ENCODE measurements around the gene XRCC6. TPM values are rescaled to one million over a fixed set of nuclear protein-coding genes. Genes with fewer than 3 reads are reported as not detected.

XRCC6 gene
- total and polyA plus RNA-seq, 3 donors from 2014 or later = 290 to 621 (median 317) TPM

GRCh38 chr22:41695211-41695610 lies 74.1 kb downstream of the XRCC6 start:
- WGBS, 2 donors = 93% methylated on average over 2 of the region's 2 CpGs
- no peak for TF ChIP-seq POLR2A (IDR thresholded peaks at IDR 0.05)
- no peak for TF ChIP-seq CTCF (IDR thresholded peaks at IDR 0.05)
- Histone ChIP-seq H3K27ac (no peak overlapping the region), H3K9me3 (no peaks in the 10 kb centered on the region), H3K4me1 (peaks cover 8% of the 10 kb centered on the region), H3K36me3 (ENCODE audit: low read depth, missing control alignments) (no peaks in the 10 kb centered on the region), H3K4me3 (no peak overlapping the region), H3K27me3 (no peaks in the 10 kb centered on the region)
- intact Hi-C loops (cut with DNase I; ENCODE audit: low total_unique reads) = loop anchor here (5.0 kb wide), 1 partner anchor 247 kb away; no protein-coding TSS in a partner anchor
- no peak for DNase-seq

- intact Hi-C loops (cut with DNase I; ENCODE audit: low total_unique reads) = loop anchor here (5.0 kb wide), 1 partner anchor 246 kb away; no protein-coding TSS in a partner anchor
- TF ChIP-seq POLR2A (IDR thresholded peaks at IDR 0.05) (no peak), CTCF (IDR thresholded peaks at IDR 0.05) (no peak)
- 47 to 60% methylated on average over 9 to 11 of the region's 11 CpGs for WGBS, 2 donors
Measured at GRCh38 chr22:41696703-41697102, 75.6 kb downstream of the XRCC6 start.

GRCh38 chr22:41697126-41697775 lies 76.2 kb downstream of the XRCC6 start:
- peaks cover 8% of the 10 kb centered on the region for H3K4me1 ChIP-seq
- 30 to 55% methylated on average over 4 to 12 of the region's 12 CpGs for WGBS, 2 donors
- H3K4me3 ChIP-seq = no peak overlapping the region
- H3K27ac ChIP-seq = no peak overlapping the region
- TF ChIP-seq CTCF (IDR thresholded peaks at IDR 0.05) (peak; percentile 93 to 99 (median 95)), POLR2A (IDR thresholded peaks at IDR 0.05) (no peak)
- H3K36me3 ChIP-seq (ENCODE audit: low read depth, missing control alignments) = no peaks in the 10 kb centered on the region
- H3K27me3 ChIP-seq = no peaks in the 10 kb centered on the region
- DNase-seq = peak; percentile 97
- intact Hi-C loops (cut with DNase I; ENCODE audit: low total_unique reads) = loop anchor here (5.0 kb wide), 1 partner anchor 245 kb away; no protein-coding TSS in a partner anchor
- H3K9me3 ChIP-seq = no peaks in the 10 kb centered on the region

More at GRCh38 chr22:41696703-41697102, 75.6 kb downstream of the XRCC6 start:
- H3K4me3 ChIP-seq = no peak overlapping the region
- H3K9me3 ChIP-seq = no peaks in the 10 kb centered on the region
- H3K36me3 ChIP-seq (ENCODE audit: low read depth, missing control alignments) = no peaks in the 10 kb centered on the region
- no peak overlapping the region for H3K27ac ChIP-seq
- no peaks in the 10 kb centered on the region for H3K27me3 ChIP-seq
- H3K4me1 ChIP-seq = peaks cover 8% of the 10 kb centered on the region
- no peak for DNase-seq

GRCh38 chr22:41699264-41700107 lies 78.4 kb downstream of the XRCC6 start, which contains the start of gene MEI1:
Gene MEI1 (plus strand): TSS chr22:41699503. CDS start chr22:41699539, 36 bp downstream.
- no peak for TF ChIP-seq POLR2A (IDR thresholded peaks at IDR 0.05)
- no peak for TF ChIP-seq CTCF (IDR thresholded peaks at IDR 0.05)
- H3K9me3 ChIP-seq = no peaks in the 10 kb centered on the region
- 37 to 46% methylated on average over 55 to 67 of the region's 69 CpGs for WGBS, 2 donors
- no peaks in the 10 kb centered on the region for H3K36me3 ChIP-seq (ENCODE audit: low read depth, missing control alignments)
- peak; percentile 87 for DNase-seq
- intact Hi-C loops (cut with DNase I; ENCODE audit: low total_unique reads) = loop anchor here (5.0 kb wide), 1 partner anchor 243 kb away; no protein-coding TSS in a partner anchor
- H3K27me3 ChIP-seq = no peaks in the 10 kb centered on the region
- H3K4me3 ChIP-seq = peak within 1 kb of the TSS; percentile 47 to 59
- H3K4me1 ChIP-seq = peaks cover 8% of the 10 kb centered on the region
- peak within 1 kb of the TSS; percentile 41 to 50 for H3K27ac ChIP-seq

All from testis (tissue), 3 donors.